HL-60/S4 treated with retinoic acid at 250 ng/mL for 4 days and 3 days (cell line): Measurements from ENCODE around the gene SCFD1.
"Not testable (repeated sequence)": the region's sequence is repeated elsewhere in the genome, so short reads cannot be mapped to it uniquely, and the experiment has no call there.

Source experiments
- in situ Hi-C: fragments of 300-500 bp; cut with MboI; formaldehyde crosslinking; loops from 2 replicates; pipeline ENCODE4 v1.7.0; 2022; ENCODE audit warnings: low sequenced_read_pairs

SCFD1 gene

DNA sequence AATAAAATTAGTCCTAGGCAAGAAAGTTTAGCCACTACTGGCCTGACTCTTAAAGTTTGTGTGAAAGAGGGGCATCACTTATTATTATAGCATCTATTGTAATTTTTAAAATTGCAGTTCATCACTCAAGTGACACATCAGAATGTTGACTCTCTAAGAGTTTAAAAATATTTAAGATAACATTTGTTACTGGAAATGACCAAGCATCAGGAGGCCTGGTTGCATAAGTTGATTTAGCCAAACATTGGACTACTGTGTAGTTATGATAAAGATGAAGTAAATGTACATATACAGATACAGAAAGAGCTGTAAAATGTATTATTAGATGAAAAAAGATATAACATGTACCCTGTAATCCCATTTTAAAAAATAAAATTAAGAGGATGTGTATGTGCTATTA lies 47.5 kb downstream of the SCFD1 start:
- in situ Hi-C loops, result loop anchor here (25.0 kb wide), 1 partner anchor 693 kb away; no protein-coding TSS in a partner anchor

DNA sequence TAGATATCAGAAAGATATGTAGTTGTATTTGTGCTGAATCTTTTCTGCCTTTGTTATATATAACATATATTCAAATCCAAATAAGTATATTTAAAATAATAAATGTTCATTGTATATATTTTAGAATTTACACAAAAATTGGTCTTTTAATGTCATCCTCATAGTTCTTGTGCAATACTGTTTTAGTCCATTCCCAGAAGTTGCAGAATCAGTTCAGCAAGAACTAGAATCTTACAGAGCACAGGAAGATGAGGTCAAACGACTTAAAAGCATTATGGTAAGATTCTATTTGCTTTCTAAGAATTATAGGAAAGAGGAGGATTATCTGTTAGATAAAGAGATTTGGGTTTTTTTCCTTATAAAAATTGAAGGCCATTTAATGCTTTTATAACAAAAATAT lies 51.0 kb downstream of the SCFD1 start:
- in situ Hi-C loops, result loop anchor here (25.0 kb wide), 1 partner anchor 689 kb away; no protein-coding TSS in a partner anchor

DNA sequence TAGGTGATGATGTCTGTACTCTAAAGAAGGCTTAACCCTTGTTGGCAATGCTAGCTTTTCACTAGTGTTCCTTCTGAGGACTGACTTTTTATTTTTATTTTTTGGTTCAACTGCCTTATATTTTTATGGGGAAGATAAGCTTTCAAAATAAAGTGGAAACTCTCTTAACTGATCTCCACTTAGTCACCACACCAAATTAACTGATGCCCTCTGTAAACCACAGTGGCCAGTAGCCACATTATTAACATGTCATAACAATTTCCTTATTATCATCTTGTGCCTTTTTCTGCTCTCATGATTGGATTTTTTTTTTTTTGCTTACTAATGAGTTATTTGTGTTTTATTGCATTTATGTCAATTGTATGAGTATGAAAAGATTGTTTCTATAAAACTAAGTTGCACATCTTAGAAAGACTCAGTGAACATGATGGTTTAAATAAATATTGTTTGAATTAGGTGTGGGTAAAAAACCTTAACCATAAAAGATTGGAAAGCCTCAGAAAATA lies 56.9 kb downstream of the SCFD1 start:
- in situ Hi-C loops, result no loop called here

DNA sequence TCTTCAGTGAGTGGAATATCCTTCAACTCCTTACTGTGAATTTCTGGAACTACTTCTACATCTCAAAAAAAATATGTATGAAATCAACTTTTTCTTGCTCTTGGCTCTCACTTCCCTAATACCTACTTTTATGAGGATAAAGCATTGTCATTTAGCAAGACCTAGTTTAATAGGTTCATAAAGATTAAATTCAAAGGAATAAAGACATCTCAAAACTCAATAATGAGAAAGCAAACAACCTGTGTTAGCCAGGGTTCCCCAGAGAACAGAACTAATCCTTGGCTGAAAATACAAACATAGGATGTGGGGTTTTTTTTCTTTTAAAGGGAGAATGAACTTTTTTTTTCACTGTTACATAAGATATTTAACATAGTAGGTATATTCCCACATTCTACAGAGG lies 57.9 kb downstream of the SCFD1 start:
- in situ Hi-C loops, result no loop called here

DNA sequence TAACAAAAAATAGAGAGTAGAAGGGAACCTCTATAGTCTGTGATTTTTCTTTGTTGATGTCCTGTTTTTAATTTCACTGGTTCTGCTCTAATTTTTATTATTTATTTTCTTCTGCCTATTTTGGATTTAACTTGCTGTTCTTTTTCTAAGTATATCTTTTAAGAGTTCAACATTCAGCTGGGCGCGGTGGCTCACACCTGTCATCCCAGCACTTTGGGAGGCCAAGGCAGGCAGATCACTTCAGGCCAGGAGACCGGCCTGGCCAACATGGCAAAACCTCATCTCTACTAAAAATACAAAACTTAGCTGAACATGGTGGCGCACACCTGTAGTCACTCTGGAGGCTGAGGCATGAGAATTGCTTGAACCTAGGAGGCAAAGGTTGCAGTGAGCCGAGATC lies 58.7 kb downstream of the SCFD1 start:
- in situ Hi-C loops, result not testable (repeated sequence)

DNA sequence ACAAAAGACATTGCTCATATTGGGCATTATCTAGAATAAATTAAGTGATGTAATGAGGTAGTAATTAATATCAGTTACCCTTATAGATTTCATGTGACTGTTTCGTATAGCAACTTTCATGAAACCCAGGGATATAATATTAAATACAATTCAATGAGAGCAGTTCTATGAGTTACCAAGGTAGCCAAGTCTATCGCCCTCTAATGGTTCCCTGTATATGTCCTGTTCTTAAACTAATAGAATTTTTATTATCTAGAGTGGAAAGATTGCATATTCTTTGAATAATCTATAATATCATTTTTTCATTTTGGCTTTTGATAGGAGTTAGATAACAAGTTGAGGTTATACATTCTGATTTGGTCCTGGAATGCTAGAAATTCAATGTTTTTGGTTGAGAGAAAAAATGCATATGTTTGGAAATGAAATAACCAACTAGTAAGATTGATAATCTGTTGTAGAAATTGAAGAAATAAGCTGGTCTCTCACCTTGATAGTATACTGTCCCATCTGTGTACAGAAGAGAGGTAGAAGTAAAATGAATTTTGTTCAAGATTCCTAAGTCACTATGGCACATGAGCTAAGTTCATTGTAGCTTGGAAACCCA lies 59.7 kb downstream of the SCFD1 start:
- in situ Hi-C loops, result no loop called here

DNA sequence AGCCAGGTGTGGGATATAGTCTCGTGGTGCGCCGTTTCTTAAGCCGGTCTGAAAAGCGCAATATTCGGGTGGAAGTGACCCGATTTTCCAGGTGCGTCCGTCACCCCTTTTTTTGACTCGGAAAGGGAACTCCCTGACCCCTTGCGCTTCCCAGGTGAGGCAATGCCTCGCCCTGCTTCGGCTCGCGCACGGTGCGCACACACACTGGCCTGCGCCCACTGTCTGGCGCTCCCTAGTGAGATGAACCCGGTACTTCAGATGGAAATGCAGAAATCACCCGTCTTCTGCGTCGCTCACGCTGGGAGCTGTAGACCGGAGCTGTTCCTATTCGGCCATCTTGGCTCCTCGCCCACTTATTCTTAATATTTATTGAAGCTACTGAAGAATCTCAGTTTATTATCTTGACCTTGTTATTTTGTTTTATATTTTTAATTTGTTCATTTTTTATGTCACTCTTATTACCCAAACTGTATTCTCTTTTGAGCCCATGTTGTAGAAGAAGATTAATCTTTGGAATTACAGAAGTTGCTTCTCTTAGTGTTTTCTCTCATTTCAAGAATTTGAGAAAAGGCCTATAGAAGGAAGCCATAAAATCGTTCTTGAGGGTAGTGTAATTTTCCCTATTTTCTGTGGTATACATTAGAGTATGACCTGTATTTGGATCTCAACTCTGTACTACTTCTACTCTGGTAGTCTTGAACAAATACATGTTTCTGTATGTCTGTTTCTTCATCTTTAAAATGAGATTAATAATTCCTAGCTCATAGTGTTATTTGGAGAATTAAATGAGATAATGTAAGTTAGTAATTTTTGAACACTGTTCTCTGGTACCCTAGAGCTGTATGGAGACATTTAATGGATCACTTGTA lies 68.6 kb downstream of the SCFD1 start:
- in situ Hi-C loops, result not testable (repeated sequence)

DNA sequence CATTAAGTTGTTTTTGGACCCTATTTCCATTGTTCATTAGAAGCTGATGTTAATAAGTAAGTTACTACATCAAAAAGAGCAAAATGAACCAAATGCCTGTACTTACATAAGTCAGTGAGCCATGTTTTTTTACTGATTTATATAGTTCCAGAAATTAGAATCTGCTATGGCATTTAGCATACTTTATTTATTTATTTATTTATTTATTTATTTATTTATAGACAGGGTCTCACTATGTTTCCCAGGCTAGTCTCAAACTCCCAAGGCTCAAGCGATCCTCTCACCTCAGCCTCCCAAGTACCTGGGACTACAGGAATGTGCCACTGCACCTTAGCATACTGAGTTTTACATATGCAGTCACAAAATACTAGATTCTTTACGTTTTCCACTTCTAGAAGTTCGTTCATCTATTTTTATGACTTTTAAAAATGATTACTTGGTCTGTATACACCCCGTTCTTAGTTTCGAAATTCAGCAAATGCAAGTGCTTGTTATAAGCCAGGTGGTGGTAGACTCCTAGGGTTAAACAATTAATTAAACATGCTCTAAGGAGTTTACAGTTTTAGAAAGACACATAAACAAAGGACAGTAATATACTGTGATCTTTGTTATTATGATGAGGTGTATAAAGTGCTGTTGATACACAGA lies 69.8 kb downstream of the SCFD1 start:
- in situ Hi-C loops, result no loop called here

DNA sequence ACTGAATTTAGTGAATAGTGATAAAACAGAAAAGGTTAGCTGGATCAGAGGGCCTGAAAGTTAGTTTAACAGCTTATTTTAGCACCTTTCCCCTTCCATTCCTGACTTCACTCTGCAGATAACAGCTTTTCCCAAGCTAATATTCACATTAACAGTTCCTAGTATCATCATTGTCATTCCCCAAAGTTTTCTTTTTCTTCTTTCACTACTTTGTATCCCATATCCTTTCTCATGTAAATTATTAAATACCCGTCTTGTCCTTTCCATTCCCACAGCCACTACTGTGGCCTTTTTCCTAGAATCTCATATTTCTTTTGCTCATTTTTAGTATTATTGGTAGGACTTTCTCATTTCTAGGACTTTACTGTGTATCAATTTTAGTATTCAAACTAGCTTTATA lies 70.5 kb downstream of the SCFD1 start:
- in situ Hi-C loops, result no loop called here

DNA sequence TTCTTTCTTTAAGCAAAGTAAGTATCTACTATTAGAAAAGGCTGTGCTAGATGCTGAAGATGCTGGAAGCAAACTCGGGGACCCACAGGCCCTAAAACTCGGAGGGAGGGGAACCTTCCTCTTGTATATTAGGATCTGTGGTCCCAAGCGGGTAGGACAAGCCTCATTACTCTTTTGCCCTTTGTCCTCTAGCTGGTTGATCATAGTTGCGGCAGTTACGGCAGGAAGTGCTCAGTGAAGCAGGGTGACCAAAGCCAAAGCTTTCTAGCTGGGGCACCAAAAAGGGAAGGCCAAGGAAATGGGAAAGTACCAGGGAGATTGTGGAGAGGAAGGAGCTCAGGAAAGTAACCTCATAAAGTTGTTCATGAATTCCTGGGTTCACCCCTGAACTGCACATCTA lies 76.3 kb downstream of the SCFD1 start:
- in situ Hi-C loops, result no loop called here

DNA sequence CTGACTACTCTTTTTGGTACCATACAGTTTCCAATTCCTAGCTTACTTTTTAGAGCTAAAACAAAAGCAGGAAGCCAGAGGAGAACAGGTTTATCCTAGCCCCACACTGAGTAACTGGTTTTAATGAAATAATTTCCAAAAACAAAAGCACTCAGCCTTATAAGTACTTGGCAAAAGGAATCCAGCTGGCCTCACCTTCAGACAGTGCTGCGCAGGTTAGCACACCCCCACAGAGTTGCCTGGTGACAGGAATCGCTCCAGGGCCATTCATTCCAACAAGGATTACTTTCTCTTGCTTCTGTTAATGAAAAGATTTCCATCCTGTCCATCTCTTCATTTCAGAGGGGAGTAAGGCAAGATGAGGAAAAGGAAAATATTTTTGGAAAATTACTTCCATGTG lies 84.6 kb downstream of the SCFD1 start:
- in situ Hi-C loops, result no loop called here

DNA sequence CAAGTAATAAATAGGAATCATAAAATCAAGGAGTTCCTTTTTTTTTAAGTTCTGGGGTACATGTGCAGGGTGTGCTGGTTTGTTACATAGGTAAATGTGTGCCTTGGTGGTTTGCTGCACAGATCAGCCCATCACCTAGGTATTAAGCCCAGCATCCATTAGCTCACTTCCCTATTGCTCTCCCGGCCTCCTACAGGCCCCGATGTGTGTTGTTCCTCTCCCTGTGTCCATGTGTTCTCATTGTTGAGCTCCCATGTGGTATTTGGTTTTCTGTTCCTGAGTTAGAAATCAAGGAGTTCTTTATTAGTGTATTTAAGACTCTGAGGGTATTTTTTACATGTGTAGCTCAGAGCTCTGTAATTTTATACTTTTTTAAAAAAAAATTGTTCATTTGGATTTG lies 86.0 kb downstream of the SCFD1 start:
- in situ Hi-C loops, result no loop called here

DNA sequence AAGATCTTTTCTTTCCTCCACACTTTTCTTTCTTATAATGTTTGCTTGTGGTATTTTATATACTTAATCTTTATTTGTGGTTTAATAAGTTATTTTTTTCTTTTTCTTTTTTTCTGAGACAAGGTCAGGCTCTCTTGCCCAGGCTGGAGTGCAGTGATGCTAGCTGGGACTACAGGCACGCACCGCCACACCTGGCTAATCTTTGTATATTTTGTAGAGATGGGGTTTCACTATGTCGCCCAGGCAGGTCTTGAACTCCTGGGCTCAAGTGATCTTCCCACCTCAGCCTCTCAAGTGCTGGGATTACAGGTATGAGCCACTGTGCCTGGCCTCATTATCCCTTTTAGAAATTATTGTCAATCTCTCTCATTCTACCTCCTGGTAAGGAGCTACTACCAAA lies 87.1 kb downstream of the SCFD1 start:
- in situ Hi-C loops, result no loop called here

DNA sequence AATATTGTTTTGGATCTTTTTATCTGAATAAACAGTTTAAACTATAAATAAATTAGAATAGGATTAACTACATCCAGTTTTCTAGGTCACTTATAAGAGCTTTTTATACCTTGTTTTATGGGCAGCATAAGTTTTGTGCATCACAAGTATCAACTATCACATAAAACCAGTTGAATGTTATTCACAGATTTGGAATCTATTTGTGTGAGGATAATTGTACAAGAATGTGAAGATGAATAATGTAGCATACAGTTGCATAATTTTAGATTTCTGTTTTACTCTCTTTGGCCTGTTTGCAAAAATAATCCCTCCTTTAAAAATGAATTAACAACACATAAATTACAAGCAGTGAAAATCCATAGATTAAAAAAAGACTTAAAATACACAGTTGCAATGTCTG lies 88.8 kb downstream of the SCFD1 start:
- in situ Hi-C loops, result no loop called here

DNA sequence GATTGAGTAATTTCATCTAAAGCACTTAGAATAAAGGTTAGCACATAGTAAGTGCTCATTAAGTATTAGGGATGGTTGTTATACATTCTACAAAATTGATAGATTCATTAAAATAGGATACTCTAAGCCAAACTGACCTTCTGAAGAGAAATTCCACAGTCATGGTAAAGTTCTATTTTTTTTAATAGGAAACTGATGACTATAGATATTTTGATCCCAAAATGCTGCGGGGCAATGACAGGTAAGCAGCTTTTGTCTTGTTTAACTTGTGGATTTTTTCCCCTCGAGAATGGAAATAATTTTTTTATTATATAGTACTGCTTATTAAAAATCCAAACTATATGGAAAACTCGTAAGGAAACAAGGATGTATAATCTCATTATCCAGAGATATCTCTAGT lies 97.0 kb downstream of the SCFD1 start:
- in situ Hi-C loops, result no loop called here

DNA sequence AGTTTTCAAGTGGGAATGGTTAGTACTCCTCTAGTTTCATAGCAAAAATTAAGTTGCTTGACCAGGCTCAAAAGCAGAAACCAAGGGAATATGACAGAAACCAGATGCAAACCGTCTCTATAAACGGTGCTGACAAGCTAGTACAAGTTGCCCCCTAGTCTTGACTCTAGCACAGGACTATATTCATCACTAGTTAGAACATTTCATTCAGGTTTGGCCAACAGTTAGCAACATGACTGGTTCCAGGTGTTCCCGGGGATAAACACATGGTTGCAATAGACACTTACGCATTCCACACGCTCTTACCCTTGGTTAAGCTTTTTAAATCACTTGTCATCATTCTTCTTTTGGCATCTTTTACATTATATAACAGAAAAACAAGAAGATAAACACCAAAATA lies 103.6 kb downstream of the SCFD1 start:
- in situ Hi-C loops, result no loop called here

DNA sequence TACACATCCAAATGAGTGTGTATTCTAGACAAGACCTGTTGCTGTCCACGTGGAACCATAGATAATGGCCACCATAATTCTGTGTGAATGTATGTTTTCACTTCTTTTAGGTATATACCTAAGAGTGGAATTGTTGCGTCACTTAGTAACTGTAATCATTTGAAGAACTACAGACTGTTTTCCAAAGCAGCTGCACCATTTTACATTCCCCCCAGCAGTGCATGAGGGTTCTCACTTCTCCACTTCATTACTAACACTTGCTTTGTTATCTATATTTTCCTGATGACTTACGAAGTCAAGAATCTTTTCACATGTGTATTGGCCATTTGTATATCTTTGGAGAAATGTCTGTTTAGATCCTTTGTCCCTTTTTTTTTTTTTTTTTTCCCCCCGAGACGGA lies 106.4 kb downstream of the SCFD1 start:
- in situ Hi-C loops, result no loop called here

DNA sequence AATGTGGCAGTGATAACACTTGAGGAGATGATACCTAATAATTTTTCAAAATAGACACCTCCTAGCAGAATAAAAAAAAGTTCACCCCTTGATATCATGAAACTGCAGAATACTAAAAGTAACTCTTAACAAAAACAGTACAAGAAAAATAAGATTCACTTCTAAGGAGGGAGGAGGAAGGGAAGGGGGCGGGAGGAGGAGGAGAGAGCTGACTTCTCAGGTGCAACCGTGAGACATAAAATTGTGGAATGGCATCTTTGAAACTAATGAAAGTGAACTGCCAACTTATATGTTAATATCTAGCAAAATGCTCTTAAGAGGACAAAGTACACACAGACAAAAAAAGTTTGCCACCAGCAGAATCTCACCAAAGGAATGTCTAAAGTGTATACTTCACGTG lies 115.8 kb downstream of the SCFD1 start:
- in situ Hi-C loops, result no loop called here

DNA sequence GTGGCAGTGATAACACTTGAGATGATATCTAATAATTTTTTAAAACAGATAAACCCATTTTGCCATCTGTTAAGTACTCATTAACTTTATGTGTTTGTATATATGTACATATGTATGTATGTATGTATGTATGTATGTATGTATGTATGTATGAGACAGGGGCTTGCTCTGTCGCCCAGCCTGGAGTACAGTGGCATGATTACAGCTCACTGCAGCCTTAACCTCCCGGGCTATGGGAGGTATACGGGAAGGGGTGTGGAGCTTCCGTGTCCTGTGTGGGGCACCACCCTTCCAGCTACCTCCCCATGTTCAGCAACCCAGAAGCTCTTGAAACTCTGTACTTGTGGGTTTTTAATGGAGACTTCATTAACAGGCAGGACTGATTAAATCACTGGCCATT lies 116.9 kb downstream of the SCFD1 start:
- in situ Hi-C loops, result no loop called here

DNA sequence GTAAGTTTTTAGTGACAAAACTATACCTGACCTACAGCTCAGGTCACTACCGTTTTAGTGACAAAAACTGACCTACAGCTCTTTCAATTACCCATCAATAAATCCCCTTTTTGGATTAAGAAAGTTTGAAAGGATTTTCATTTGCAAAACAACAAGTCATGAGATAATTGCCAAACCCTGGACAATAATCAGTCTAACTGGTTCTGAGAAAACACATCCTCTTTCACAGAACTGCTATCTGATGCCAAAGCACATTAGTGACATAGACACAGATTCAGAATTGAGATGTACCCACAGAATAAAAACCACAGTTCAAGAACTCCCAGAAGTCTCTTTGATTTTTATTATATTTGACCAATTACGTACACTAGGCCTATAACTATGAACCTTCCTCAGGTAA lies 126.2 kb downstream of the SCFD1 start:
- in situ Hi-C loops, result no loop called here

DNA sequence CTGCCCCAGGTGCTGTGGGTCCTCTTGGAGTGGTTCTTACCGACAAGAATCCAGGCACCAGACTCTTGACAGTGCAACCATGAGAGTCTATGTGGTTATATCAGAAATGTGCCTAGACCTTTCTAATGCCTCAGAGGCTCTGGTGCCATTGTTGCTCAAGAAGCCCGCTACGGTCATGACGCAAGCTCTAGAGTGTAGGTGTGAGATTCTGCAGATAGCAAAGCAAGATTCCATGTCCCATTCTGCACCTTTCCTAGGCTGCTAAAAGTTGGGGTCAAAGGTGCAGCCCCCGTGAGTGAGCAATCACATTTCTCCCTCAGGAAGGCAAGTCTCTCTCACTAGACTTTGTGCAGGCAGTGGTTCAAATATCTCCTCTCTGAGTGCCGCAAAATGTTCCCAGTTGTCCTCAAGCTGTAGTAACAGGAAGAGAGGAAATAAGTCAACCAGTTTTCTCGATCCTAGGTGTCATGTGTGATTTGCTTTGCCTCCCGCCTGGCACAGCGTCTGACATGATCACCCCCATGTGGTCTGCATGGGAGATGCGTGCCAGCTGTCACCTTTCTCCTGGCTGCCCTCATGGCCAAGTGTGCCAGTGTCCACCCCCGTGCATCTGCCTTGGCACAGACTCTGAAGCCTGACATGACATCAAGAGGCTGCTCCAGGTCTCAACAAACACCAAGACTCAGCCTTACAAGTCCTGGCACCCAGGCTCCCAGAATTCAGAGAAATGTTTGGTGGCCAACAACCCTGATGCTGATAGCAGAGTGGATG lies 129.7 kb downstream of the SCFD1 start:
- in situ Hi-C loops, result no loop called here
